K562 (cell line): ENCODE measurements around the gene KLHL6. TPM values are rescaled to one million over a fixed set of nuclear protein-coding genes. Genes with fewer than 3 reads are reported as not detected.

Experiments used
- ATAC-seq: fragments of 200-7000 bp; cut with Tn5 transposase; 3 replicates; pipeline ENCODE4 v1.9.1; 2020; ENCODE audit warnings: moderate library complexity
- BruUV-seq: library from RNA; stranded (reverse); fragments of 400-500 nt; replicated peaks from 2 replicates; lab custom pipeline; 2021; lab: Mats Ljungman, UMichigan
- CTCF ChIA-PET: fragments of 300-600 bp; formaldehyde crosslinking; extraction: SDS; loops from one replicate; lab custom pipeline; 2021; ENCODE audit warnings: low intra/inter-chr PET ratio; lab: Yijun Ruan, JAX
- POLR2A ChIA-PET: fragments of 300-600, 350-650 bp; sonication (Branson Sonifier 250); formaldehyde crosslinking; extraction: SDS; loops from one replicate; lab custom pipeline; 2021; ENCODE audit warnings: antibody characterized with exemption, inconsistent platforms; lab: Yijun Ruan, JAX
- DNase-seq, 4 experiments: peaks; one replicate each; pipeline versions ENCODE4 v3.0.0 to v3.0.0-alpha.2; 2011 to 2018; ENCODE audit warnings: low spot score in 3 of 4, mixed read lengths in 3 of 4; ENCODE audit errors: extremely low read depth in 1 of 4
- FAIRE-seq: peaks from 2 replicates; lab custom pipeline; 2011; peaks lifted over from hg19 to GRCh38; lab: Jason Lieb, UNC
- H2AFZ ChIP-seq: 2 replicates; pipeline ENCODE4 v1.6.0; 2011; ENCODE audit warnings: low read depth, low read length, control low read depth, inconsistent platforms
- H3K27ac ChIP-seq: fragments of 200-600 bp; 3 replicates; pipeline ENCODE4 v1.8.0; 2011; ENCODE audit warnings: low read depth, mild to moderate bottlenecking, control low read depth, inconsistent platforms, low read length, moderate library complexity, mixed read lengths; ENCODE audit errors: extremely low read depth
- H3K27me3 ChIP-seq, 2 experiments: fragments of 300-600 bp in 1 of 2; 2 replicates in 1 of 2; 3 replicates in 1 of 2; pipeline versions ENCODE4 v1.6.0 to v1.8.0; 2011; ENCODE audit warnings: inconsistent platforms in 2 of 2, low read length in 2 of 2, mild to moderate bottlenecking in 1 of 2, mixed read lengths in 1 of 2, moderate library complexity in 1 of 2; ENCODE audit not compliant: control insufficient read depth in 2 of 2, insufficient read depth in 2 of 2
- H3K36me3 ChIP-seq: fragments of 300-600 bp; 3 replicates; pipeline ENCODE4 v1.8.0; 2011; ENCODE audit warnings: mild to moderate bottlenecking, low read length, inconsistent platforms; ENCODE audit not compliant: control insufficient read depth, insufficient read depth
- H3K4me1 ChIP-seq, 2 experiments: fragments of 200-600 bp in 1 of 2; replicated peaks in 1 of 2; 2 replicates in 1 of 2; 3 replicates in 1 of 2; pipeline versions ENCODE4 v1.5.1 to v1.8.0; 2011; ENCODE audit warnings: inconsistent platforms in 2 of 2, low read length in 2 of 2, mild to moderate bottlenecking in 1 of 2, mixed read lengths in 1 of 2, moderate library complexity in 1 of 2; ENCODE audit not compliant: control insufficient read depth in 2 of 2, insufficient read depth in 2 of 2
- H3K4me2 ChIP-seq: 2 replicates; pipeline ENCODE4 v1.6.1; 2011; ENCODE audit warnings: low read length, control low read depth, inconsistent platforms, mixed read lengths; ENCODE audit not compliant: insufficient read depth
- H3K4me3 ChIP-seq: fragments of 200-600 bp; sonication (generic), shearing (Covaris generic); 2 replicates; pipeline ENCODE4 v1.5.1; 2016; ENCODE audit warnings: control low read depth, inconsistent platforms
- H3K79me2 ChIP-seq: fragments of 200-600 bp; 3 replicates; pipeline ENCODE4 v1.8.0; 2011; ENCODE audit warnings: low read length, inconsistent platforms; ENCODE audit not compliant: control insufficient read depth, insufficient read depth
- H3K9ac ChIP-seq, 2 experiments: 2 replicates each; pipeline versions ENCODE4 v1.6.0 to v1.6.1; 2011; ENCODE audit warnings: low read depth in 2 of 2, low read length in 2 of 2, control low read depth in 1 of 2, inconsistent platforms in 1 of 2, mild to moderate bottlenecking in 1 of 2, mixed read lengths in 1 of 2; ENCODE audit not compliant: insufficient read depth in 1 of 2
- H3K9me1 ChIP-seq: one replicate; pipeline ENCODE4 v1.6.0; 2011; ENCODE audit warnings: inconsistent platforms, mild to moderate bottlenecking, low read length, moderate library complexity; ENCODE audit not compliant: control insufficient read depth, insufficient read depth
- H3K9me3 ChIP-seq: replicated peaks from 2 replicates; pipeline ENCODE4 v1.5.1; 2011; ENCODE audit warnings: low read depth, low read length, inconsistent platforms; ENCODE audit not compliant: control insufficient read depth, insufficient read depth
- H4K20me1 ChIP-seq: replicated peaks from 2 replicates; pipeline ENCODE4 v1.6.1; 2011; ENCODE audit warnings: low read length, inconsistent platforms, mixed read lengths; ENCODE audit not compliant: control insufficient read depth, insufficient read depth
- E2F5 ChIP-seq: sonication (generic); formaldehyde crosslinking; IDR thresholded peaks from 2 replicates; pipeline ENCODE4 v1.8.0; 2022; ENCODE audit warnings: mild to moderate bottlenecking, missing genetic modification reagents
- FOXP1 ChIP-seq: sonication (generic); formaldehyde crosslinking; IDR thresholded peaks from 2 replicates; pipeline ENCODE4 v1.8.0; 2022; ENCODE audit warnings: mild to moderate bottlenecking, missing genetic modification reagents
- GTF2E2 ChIP-seq: fragments of 200-800 bp; sonication (Bioruptor generic); IDR thresholded peaks from 2 replicates; pipeline ENCODE4 v1.6.1; 2016; ENCODE audit warnings: missing genetic modification characterization, missing compliant biosample characterization
- JUN ChIP-seq, 2 experiments: sonication (generic) in 1 of 2; formaldehyde crosslinking in 1 of 2; IDR thresholded peaks; 2 replicates each; pipeline versions ENCODE4 v1.6.1 to v1.8.0; 2012 to 2022; ENCODE audit warnings: borderline replicate concordance in 2 of 2, mild to moderate bottlenecking in 2 of 2, improper control_type of control experiment in 1 of 2, low read depth in 1 of 2, low read length in 1 of 2, missing genetic modification reagents in 1 of 2
- MTA2 ChIP-seq: fragments of 450-650 bp; IDR thresholded peaks from 2 replicates; pipeline ENCODE4 v1.6.1; 2016; ENCODE audit warnings: low read depth
- POLR2G ChIP-seq: fragments of 200-400 bp; formaldehyde crosslinking; IDR thresholded peaks from 2 replicates; pipeline ENCODE4 v1.6.1; 2017; ENCODE audit warnings: low read depth, mild to moderate bottlenecking, antibody characterized with exemption, low read length, moderate library complexity
- PPARD ChIP-seq: fragments of 250-450 bp; sonication (Bioruptor Pico); IDR thresholded peaks from 2 replicates; pipeline ENCODE4 v1.8.0; 2022; ENCODE audit warnings: inconsistent platforms, mild to moderate bottlenecking, moderate library complexity
- PTTG1 ChIP-seq: fragments of 450-650 bp; IDR thresholded peaks from 2 replicates; pipeline ENCODE4 v1.6.1; 2016; ENCODE audit warnings: low read depth, mild to moderate bottlenecking, missing genetic modification characterization, missing compliant biosample characterization
- RHOXF2B ChIP-seq: fragments of 250-450 bp; sonication (Bioruptor Pico); conservative IDR thresholded peaks from 2 replicates; pipeline ENCODE4 v1.5.1; 2021
- RNF219 ChIP-seq: fragments of 250-450 bp; sonication (Bioruptor Pico); IDR thresholded peaks from 2 replicates; pipeline ENCODE4 v1.5.0; 2022; ENCODE audit warnings: mild to moderate bottlenecking
- SMAD4 ChIP-seq: fragments of 250-450 bp; sonication (Bioruptor Pico); conservative IDR thresholded peaks from 2 replicates; pipeline ENCODE4 v1.8.0; 2021; ENCODE audit warnings: inconsistent platforms, mild to moderate bottlenecking, moderate library complexity
- TBP ChIP-seq: optimal IDR thresholded peaks from 2 replicates; pipeline ENCODE3; 2011; ENCODE audit warnings: low read depth, low read length, improper control_type of control experiment
- TEAD4 ChIP-seq, 2 experiments: sonication (generic) in 1 of 2; formaldehyde crosslinking in 1 of 2; IDR thresholded peaks; 2 replicates each; pipeline versions ENCODE4 v1.6.1 to v1.8.0; 2012 to 2022; ENCODE audit warnings: borderline replicate concordance in 1 of 2, inconsistent platforms in 1 of 2, low read length in 1 of 2, mild to moderate bottlenecking in 1 of 2, missing genetic modification reagents in 1 of 2
- THRA ChIP-seq: fragments of 450-650 bp; IDR thresholded peaks from 2 replicates; pipeline ENCODE4 v1.6.1; 2017; ENCODE audit warnings: mild to moderate bottlenecking, moderate library complexity
- XRCC3 ChIP-seq: fragments of 450-650 bp; IDR thresholded peaks from 2 replicates; pipeline ENCODE4 v1.6.1; 2017; ENCODE audit warnings: mild to moderate bottlenecking, moderate library complexity
- ZEB2 ChIP-seq: fragments of 450-650 bp; IDR thresholded peaks from 2 replicates; pipeline ENCODE4 v1.6.1; 2016
- ZNF3 ChIP-seq: fragments of 250-450 bp; sonication (Bioruptor Pico); IDR thresholded peaks from 2 replicates; pipeline ENCODE4 v1.5.0; 2021; ENCODE audit warnings: mild to moderate bottlenecking, moderate library complexity
- ZNF57 ChIP-seq: fragments of 450-650 bp; formaldehyde crosslinking; IDR thresholded peaks from 2 replicates; pipeline ENCODE4 v1.4.0; 2020; ENCODE audit warnings: mild to moderate bottlenecking, moderate library complexity
- WGBS: fragments of 100-300 bp; shearing (Covaris generic); methylation state at CpG from one replicate; pipeline ENCODE4 v1.1.6; 2016; ENCODE audit warnings: low coverage, mixed read lengths; ENCODE audit not compliant: insufficient coverage; ENCODE audit errors: missing lambda C conversion rate; 5-methylcytosine and 5-hydroxymethylcytosine counted together
- in situ Hi-C: fragments of 300-500 bp; cut with MboI; formaldehyde crosslinking; loops from 4 replicates; pipeline ENCODE4 v1.15.0; 2018; ENCODE audit warnings: inconsistent platforms, mixed read lengths
- intact Hi-C: fragments of 100-400 bp; cut with micrococcal nuclease; formaldehyde crosslinking; loops from 2 replicates; pipeline ENCODE4 v1.14.2; 2022
- polyA plus RNA-seq, 8 experiments: library from polyadenylated mRNA; depleted of rRNA in 4 of 8; stranded (reverse) in 5 of 8; unstranded in 3 of 8; fragments of >200 nt; fragmentation: Nextera tagmentation in 2 of 8; fragmentation: Illumina TruSeq in 1 of 8; extraction: Ambion mirVana in 2 of 8; extraction: Trizol in 1 of 8; gene quantifications; 2 replicates each; pipeline versions ENCODE4 v1.2.1 to v1.2.3, GENCODE V29; 2011 to 2014; ENCODE audit warnings: inconsistent platforms in 1 of 8, missing spikeins in 1 of 8
- total RNA-seq, 7 experiments: library from RNA; depleted of rRNA in 6 of 7; stranded (reverse); fragments of >200 nt in 6 of 7; fragmentation: Illumina TruSeq in 2 of 7; extraction: Trizol in 2 of 7; gene quantifications; 2 replicates each; pipeline versions ENCODE4 v1.2.1 to v1.2.3, GENCODE V29; 2011 to 2021; ENCODE audit warnings: low replicate concordance in 1 of 7

The KLHL6 gene
- total and polyA plus RNA-seq, 9 of the 15 experiments (the other 6 are each of a cell fraction or from before 2014, with no cell fraction given), result 0.18 to 2.1 (median 1.4) TPM

GRCh38 chr3:183443395-183444385 is 111.8 kb downstream of the KLHL6 start:
- H3K79me2 ChIP-seq, result peaks cover 12% of the 10 kb centered on the region
- no peak for DNase-seq
- H3K9ac ChIP-seq, result no peak overlapping the region
- BruUV-seq, result no TSS peak
- H3K4me2 ChIP-seq, result no peak overlapping the region
- H3K4me3 ChIP-seq, result no peak overlapping the region
- POLR2A ChIA-PET, result no interaction called here
- no peaks in the 10 kb centered on the region for H3K9me1 ChIP-seq
- 48% methylated on average over 10 of the region's 10 CpGs for WGBS
- no peak overlapping the region for H2AFZ ChIP-seq
- H3K4me1 ChIP-seq, result peaks cover 7 to 9% of the 10 kb centered on the region in 2 experiments
- no peak overlapping the region for H3K27ac ChIP-seq
- in situ Hi-C loops (no loop called here), intact Hi-C loops (no loop called here)
- H3K36me3 ChIP-seq, result no peaks in the 10 kb centered on the region
- FAIRE-seq, result no peak
- CTCF ChIA-PET, result no interaction called here
- H4K20me1 ChIP-seq, result no peaks in the 10 kb centered on the region
- peaks cover 16% of the 10 kb centered on the region for H3K9me3 ChIP-seq
- ATAC-seq, result no peak
- no peaks in the 10 kb centered on the region for H3K27me3 ChIP-seq
- TF ChIP-seq JUN (IDR thresholded peaks at IDR 0.05; ENCODE audit: borderline replicate concordance, low read depth, low read length) (no peak), JUN (CRISPR knock-in tag; IDR thresholded peaks at IDR 0.05; ENCODE audit: borderline replicate concordance) (no peak), XRCC3 (peak; percentile 81; the same call in 1 of the 2 replicates), THRA (no peak), TEAD4 (IDR thresholded peaks at IDR 0.05; ENCODE audit: low read length) (no peak), TEAD4 (CRISPR knock-in tag; IDR thresholded peaks at IDR 0.05; ENCODE audit: borderline replicate concordance) (no peak), GTF2E2 (tag) (no peak), RHOXF2B (CRISPR knock-in tag) (no peak), SMAD4 (no peak), MTA2 (no peak), PPARD (CRISPR knock-in tag) (no peak), ZEB2 (0 out of 2 replicates have a peak, but pooled peaks have one; percentile 23), FOXP1 (CRISPR knock-in tag) (no peak), POLR2G (no peak), TBP (no peak), RNF219 (CRISPR knock-in tag) (no peak), ZNF57 (CRISPR knock-in tag) (no peak), PTTG1 (tag) (no peak), E2F5 (CRISPR knock-in tag) (no peak), ZNF3 (CRISPR knock-in tag) (no peak)
